NCI-H1417 (cell line): Measurements from ENCODE around the gene TNRC6B.
"Not testable (repeated sequence)": the region's sequence is repeated elsewhere in the genome, so short reads cannot be mapped to it uniquely, and the experiment has no call there.

Source experiments
- DNase-seq, 3 experiments: peaks; one replicate each; lab custom pipeline; 2025; lab: John Stamatoyannopoulos, UW

TNRC6B gene

DNA sequence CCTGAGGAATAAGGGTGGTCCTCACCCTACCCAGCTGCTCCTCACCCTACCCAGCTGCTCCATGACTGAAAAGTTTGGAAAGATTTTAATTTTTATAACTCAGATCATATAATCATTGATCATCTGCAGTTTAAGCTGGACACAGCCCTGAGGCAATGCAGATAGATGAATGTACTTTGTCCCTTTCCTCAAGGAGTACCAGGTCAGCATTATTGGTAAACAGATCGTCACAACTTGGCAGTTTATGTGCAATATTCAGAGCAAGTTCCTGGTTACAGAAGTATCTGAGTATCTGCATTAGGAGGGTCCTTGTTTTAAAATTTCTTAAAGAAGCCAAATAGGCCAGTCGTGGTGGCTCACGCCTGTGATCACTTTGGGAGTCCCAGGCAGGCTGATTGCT, 3.6 kb downstream of the TNRC6B start:
- DNase-seq = no peak

- no peak for DNase-seq
Observed at GRCh38 chr22:40182231-40182835, 4.6 kb downstream of the TNRC6B start.

DNA sequence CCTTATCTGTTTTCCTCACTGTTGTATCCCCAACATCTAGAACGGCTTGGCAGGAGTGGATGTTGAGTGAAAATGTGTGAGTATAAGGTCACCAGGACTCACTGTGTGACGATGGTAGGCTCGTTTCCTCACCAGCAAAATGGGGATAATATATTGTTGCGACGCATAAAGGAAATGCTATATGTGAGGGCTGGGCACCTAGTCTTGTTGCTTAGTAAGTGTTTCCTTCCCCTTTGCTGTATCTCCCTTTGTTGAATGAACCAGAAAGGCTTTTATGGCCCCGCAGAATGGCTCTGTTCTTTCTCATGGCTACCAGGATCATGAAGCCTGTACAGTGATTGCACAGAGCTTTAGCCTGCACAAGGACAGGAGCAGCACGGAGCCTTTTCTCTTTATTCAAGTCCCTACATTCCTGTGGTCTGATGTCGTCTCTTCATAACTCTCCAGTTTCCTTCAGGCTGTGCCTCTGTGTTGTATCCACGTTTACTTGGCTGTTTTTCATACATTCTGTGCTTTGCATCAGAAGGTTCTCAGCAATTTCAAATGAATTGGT, 5.4 kb downstream of the TNRC6B start:
- DNase-seq = no peak

DNA sequence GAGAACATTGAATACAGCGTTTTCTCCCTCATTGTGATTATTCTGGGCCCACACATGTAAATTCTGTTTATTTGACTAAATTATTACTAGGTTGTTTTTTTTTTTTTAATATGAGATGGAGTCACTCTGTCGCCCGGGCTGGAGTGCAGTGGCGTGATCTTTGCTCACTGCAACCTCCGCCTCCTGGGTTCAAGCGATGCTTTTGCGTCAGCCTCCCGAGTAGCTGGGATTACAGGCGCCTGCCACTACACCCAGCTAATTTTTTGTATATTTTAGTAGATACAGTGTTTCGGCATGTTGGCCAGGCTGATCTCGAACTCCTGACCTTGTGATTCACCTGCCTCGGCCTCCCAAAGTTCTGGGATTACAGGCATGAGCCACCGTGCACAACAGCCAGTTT, 5.9 kb downstream of the TNRC6B start:
- not testable (repeated sequence) for DNase-seq

DNA sequence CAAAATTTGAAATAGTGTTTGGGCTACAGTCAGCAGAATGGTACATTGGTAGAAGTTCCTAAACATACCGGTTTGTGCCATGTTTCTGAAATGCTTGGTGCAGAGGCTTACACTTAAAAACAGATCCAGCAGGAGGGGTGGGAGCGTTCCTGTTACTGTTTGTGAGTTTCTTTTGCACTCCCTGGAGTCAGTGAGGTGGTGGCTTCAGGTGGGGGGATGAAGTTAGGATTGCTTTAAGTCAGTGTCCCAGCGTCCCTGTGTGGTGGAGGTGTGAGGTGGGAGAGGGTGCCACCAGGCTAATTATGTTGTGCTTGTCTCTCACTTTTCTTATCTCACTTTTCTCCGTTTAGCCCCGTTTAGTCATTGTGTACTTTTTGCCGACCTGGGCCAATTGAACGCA, 9.7 kb downstream of the TNRC6B start:
- DNase-seq = no peak

DNA sequence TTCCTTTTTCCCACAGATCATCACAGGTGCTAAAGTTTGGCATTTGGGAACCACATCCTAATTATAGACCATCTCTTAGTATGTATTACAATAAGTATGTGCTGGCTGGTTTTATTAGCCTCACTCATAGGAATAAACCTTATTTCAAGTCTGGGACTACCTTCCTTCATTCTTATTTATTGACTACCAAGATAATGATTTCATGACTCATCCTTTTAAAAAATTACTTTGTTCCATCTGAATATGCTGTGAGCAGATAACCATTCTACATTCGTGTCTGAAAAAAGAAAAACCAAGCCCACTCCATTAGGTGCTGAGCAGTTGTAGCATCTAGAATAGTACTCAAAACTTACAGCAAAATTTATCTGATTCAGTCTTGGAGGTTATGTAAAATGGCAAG, 12.3 kb downstream of the TNRC6B start:
- no peak for DNase-seq

DNA sequence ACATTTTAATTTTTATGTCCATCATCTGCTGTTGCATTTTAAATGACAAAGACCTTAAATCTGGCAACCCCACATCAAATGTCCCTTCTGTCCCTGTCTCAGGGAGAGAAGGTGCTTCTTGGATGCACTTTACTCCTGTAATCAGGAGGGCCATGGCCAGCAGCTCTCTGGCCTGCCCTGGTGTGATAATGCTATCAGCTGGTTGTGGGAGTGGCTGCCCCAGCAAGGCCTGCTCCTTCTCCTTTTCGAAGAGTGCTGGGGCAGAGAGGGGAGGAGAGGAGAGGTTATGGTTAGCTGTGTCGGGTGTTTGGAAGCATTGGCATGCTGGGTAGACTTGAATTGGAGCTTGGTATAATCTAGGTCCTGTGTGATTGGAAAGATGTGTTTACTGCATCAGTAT, 12.8 kb downstream of the TNRC6B start:
- DNase-seq = no peak

GRCh38 chr22:40193429-40194421, 16.0 kb downstream of the TNRC6B start:
- DNase-seq = no peak

DNA sequence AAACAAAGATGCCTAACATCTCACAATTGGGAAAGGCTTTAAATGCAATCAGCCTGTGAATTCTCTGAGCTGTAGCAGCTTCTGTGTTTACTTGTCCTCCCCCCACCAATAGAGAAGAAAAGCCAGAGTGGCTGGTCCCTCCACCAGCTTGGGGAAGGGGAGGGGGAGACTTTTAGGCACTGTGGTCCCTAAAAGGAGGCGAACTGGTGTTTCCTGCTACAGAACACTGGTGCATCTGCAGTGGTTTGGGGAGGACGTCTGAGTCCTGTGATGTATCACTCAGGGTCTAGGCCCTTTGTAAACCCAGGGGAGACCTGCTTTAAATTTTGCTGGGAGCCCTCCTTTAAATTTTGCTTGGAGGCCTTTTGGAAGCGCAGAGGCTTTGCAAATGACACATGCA, 16.9 kb downstream of the TNRC6B start:
- peak in 1 of 3 experiments; percentile 11 for DNase-seq

- peak in 1 of 3 experiments; percentile 19 for DNase-seq
Observed at GRCh38 chr22:40196628-40197360, 19.1 kb downstream of the TNRC6B start.

DNA sequence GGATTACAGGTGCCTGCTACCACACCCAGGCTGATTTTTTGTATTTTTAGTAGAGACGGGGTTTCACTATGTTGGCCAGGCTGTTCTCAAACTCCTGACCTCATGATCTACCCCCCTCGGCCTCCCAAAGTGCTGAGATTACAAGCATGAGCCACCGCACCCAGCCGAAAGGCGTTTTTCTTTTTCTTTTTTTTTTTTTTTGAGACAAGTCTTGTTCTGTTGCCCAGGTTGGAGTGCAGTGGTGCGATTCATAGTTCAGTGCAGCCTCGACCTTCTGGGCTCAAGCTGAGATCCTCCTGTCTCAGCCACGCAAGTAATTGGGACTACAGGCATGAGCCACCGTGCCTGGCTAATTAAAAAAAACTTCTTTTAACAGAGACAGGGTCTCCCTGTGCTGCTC, 19.7 kb downstream of the TNRC6B start:
- not testable (repeated sequence) for DNase-seq

DNA sequence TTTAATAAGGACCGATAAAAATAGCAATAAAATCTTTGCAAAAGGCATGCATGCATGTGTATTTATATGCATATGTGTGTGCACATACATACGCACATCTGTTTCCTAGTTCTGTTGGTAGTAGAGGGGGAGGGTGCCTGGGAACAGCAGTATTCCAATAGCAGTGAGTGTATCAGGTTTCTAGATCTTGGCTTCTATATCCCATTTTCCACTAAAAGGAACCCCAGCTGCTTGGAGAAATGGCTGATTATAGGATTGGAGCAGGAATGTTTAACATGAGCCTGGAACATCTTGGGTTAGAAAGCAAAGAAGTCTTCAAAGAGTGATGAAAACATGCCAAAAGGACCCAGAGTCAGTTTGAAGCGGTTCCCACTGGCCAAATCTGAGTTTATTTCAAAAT, 21.0 kb downstream of the TNRC6B start:
- DNase-seq = no peak

GRCh38 chr22:40199223-40199622, 21.5 kb downstream of the TNRC6B start:
- no peak for DNase-seq

- no peak for DNase-seq
Observed at GRCh38 chr22:40199852-40200251, 22.1 kb downstream of the TNRC6B start.

GRCh38 chr22:40200795-40201530, 23.2 kb downstream of the TNRC6B start:
- no peak for DNase-seq

GRCh38 chr22:40202225-40202944, 24.7 kb downstream of the TNRC6B start:
- peak in 2 of 3 experiments; percentile 1 to 39 for DNase-seq

GRCh38 chr22:40203572-40203971, 25.8 kb downstream of the TNRC6B start:
- peak in 2 of 3 experiments; percentile 21 to 62 for DNase-seq

GRCh38 chr22:40204321-40205116, 26.8 kb downstream of the TNRC6B start:
- DNase-seq = peak in 2 of 3 experiments; percentile 26 to 66

DNA sequence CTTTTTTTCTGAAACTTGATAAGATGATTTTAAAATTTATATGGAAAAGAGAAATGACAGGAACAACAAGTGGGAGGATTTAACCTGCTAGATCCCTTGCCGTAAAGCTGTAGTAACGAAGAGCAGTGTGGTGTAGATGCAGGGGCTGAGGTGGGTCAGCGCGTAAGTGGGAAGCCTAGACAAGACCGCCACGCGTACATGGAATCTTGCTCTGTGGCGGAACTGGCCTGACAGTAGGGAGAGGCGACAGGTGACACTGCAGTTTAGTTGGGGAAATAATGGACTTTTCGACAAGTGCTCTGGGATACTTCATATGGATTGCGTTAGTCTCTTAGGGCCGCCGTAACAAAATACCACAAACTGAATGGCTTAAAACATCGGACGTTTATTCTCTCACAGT, 28.8 kb downstream of the TNRC6B start:
- DNase-seq = no peak

DNA sequence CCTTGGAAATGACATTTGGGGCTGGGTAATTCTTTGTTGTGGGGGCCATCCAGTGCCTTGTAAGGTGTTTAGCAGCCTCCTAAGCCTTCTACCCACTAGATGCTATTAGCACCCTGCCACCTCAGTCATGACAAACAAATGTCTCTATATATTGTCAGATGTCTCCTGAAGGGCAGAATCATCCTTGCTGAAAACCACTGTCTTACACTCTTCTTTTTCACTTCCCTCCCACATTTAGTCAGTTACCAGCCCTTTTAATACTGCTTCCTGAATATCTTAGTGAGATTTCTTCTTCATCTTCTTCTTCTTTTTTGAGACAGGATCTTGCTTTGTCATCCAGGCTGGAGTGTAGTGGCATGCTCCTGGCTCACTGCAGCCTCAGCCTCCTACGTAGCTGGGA, 33.1 kb downstream of the TNRC6B start:
- no peak for DNase-seq
